Esophagus squamous epithelium (tissue), 4 donors: ENCODE results near the gene OXT.

ENCODE experiments used
- CTCF ChIP-seq, 6 experiments: fragments of 450-650 bp in 4 of 6; fragments of 200-600 bp in 2 of 6; sonication (generic) in 2 of 6; IDR thresholded peaks; one replicate each; pipeline ENCODE4 v1.5.1; 2016 to 2019; ENCODE audit warnings: antibody characterized with exemption in 6 of 6, mild to moderate bottlenecking in 4 of 6, moderate library complexity in 4 of 6
- POLR2A ChIP-seq, 4 donors: fragments of 450-650 bp; IDR thresholded peaks; one replicate each; pipeline ENCODE4 v1.6.1; 2017; ENCODE audit warnings: antibody characterized with exemption in 4 of 4, mild to moderate bottlenecking in 4 of 4, moderate library complexity in 3 of 4

- TF ChIP-seq CTCF (IDR thresholded peaks at IDR 0.05), result no peak
- no peak for TF ChIP-seq POLR2A (IDR thresholded peaks at IDR 0.05)
These were observed 39.8 kb upstream of the OXT start for GRCh38 chr20:3031524-3032147.
